Esophagus muscularis mucosa (tissue), 4 donors: ENCODE results near the gene RASGRF1.

Experiments used
- EP300 ChIP-seq: sonication (generic); formaldehyde crosslinking; IDR thresholded peaks from one replicate; pipeline ENCODE4 v1.6.1; 2017; ENCODE audit warnings: antibody characterized with exemption
- POLR2A ChIP-seq: fragments of 450-650 bp; IDR thresholded peaks from one replicate; pipeline ENCODE4 v1.6.1; 2017; ENCODE audit warnings: antibody characterized with exemption, moderate library complexity, mild to moderate bottlenecking, low read depth
- POLR2AphosphoS5 ChIP-seq, 2 donors: sonication (generic); formaldehyde crosslinking; IDR thresholded peaks; one replicate each; pipeline ENCODE4 v1.6.1; 2017; ENCODE audit warnings: antibody characterized with exemption in 2 of 2
- TF ChIP-seq, protein P1 (sequence below), 3 experiments: fragments of 200-600 bp in 2 of 3; fragments of 450-650 bp in 1 of 3; sonication (generic) in 2 of 3; IDR thresholded peaks; one replicate each; pipeline ENCODE4 v1.5.1; 2017 to 2019; ENCODE audit warnings: antibody characterized with exemption in 3 of 3, mild to moderate bottlenecking in 2 of 3, moderate library complexity in 1 of 3

DNA sequence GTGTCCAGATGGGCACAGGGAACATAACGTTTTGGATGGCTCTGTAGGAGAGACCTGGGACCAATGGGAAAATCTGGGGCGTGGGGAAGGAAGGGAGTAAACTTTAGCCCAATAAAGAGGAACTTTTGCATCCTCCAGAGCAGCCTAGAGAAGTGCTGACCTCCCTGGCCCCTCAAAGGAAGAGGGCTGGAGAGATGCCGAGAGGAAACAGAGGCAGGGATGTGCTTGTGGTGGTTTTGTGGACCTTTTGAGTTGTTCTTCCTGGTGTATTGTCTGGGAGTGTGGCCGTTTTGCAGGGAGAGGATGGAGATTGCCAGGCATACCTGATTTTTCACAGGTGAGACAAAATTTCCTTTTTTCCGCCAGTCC is 155.9 kb downstream of the RASGRF1 start:
- TF ChIP-seq, protein P1, sequence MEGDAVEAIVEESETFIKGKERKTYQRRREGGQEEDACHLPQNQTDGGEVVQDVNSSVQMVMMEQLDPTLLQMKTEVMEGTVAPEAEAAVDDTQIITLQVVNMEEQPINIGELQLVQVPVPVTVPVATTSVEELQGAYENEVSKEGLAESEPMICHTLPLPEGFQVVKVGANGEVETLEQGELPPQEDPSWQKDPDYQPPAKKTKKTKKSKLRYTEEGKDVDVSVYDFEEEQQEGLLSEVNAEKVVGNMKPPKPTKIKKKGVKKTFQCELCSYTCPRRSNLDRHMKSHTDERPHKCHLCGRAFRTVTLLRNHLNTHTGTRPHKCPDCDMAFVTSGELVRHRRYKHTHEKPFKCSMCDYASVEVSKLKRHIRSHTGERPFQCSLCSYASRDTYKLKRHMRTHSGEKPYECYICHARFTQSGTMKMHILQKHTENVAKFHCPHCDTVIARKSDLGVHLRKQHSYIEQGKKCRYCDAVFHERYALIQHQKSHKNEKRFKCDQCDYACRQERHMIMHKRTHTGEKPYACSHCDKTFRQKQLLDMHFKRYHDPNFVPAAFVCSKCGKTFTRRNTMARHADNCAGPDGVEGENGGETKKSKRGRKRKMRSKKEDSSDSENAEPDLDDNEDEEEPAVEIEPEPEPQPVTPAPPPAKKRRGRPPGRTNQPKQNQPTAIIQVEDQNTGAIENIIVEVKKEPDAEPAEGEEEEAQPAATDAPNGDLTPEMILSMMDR (IDR thresholded peaks at IDR 0.05) = no peak
- TF ChIP-seq POLR2A (no peak), EP300 (no peak), POLR2AphosphoS5 (IDR thresholded peaks at IDR 0.05) (no peak)
